ENCODE measurements around the gene RANGAP1. TPM values are rescaled to one million over a fixed set of nuclear protein-coding genes. Genes with fewer than 3 reads are reported as not detected.

Gene RANGAP1
- total and polyA plus RNA-seq, 2 of the 13 experiments (the other 11 are each of a cell fraction or from before 2014, with no cell fraction given), result 51.8 to 83.9 TPM

DNA sequence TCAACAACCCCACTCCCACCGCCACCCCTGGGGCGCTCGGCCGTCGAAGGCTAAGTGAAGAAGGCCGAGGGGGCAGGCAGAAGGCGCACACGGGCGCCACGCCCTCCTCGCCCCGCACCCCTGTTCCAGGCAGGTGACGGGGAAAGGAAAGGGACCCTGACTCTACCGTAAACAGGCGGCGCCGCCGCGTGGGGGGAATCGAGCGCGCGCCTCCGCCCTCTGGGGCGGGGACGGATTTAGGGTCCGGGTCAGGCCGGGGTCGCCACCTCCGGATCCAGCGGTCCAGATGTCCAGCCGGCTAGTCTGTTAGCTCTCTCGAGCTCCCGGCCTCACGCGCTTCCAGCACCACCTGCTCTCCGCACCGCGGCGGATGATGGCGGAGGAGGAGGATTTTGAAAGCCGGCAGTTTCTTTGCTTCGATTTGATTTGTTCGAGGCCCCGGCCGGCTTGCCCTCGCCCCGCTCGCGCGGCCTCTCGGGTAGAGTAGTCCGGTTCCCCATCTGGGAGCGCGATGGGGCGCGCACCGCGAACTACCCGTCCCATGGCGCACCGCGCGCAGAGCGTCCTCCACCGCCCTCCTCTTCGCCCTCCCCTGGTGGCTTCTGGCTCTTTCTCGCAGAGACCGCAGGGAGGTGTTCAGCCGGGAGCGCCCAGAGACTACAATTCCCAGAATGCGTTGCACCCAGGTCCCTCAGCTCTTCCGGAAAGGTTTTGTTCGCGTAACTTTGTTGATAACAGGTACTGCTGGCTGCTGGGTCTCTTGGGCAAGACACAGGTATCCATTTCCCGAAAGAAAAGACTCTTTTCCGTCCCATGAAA is at the start of gene RANGAP1 (continued):
- TF ChIP-seq, protein P1, sequence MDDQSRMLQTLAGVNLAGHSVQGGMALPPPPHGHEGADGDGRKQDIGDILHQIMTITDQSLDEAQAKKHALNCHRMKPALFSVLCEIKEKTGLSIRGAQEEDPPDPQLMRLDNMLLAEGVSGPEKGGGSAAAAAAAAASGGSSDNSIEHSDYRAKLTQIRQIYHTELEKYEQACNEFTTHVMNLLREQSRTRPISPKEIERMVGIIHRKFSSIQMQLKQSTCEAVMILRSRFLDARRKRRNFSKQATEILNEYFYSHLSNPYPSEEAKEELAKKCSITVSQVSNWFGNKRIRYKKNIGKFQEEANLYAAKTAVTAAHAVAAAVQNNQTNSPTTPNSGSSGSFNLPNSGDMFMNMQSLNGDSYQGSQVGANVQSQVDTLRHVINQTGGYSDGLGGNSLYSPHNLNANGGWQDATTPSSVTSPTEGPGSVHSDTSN (CRISPR knock-in tag; IDR thresholded peaks at IDR 0.05; ENCODE audit: borderline replicate concordance), result no peak
- TF ChIP-seq MYNN (CRISPR knock-in tag; IDR thresholded peaks at IDR 0.05; ENCODE audit: low read depth) (no peak), ZNF747 (CRISPR knock-in tag; IDR thresholded peaks at IDR 0.05; ENCODE audit: borderline replicate concordance) (no peak), TSC22D2 (CRISPR knock-in tag; IDR thresholded peaks at IDR 0.05; ENCODE audit: borderline replicate concordance) (no peak), SSRP1 (CRISPR knock-in tag; IDR thresholded peaks at IDR 0.05) (no peak), SOX13 (IDR thresholded peaks at IDR 0.05) (no peak), SOX13 (CRISPR knock-in tag; conservative IDR thresholded peaks at IDR 0.05 in 1 of 2, IDR thresholded peaks at IDR 0.05 in 1 of 2) (no peak), POLR2A (IDR thresholded peaks at IDR 0.05; ENCODE audit: insufficient read depth in 1 of 2, low read depth in 2 of 2, low read length in 2 of 2) (peak; percentile 74 to 81), PPARG (CRISPR knock-in tag; conservative IDR thresholded peaks at IDR 0.05) (no peak), HMG20B (CRISPR knock-in tag; conservative IDR thresholded peaks at IDR 0.05) (no peak), KAT2B (IDR thresholded peaks at IDR 0.05; ENCODE audit: borderline replicate concordance, low read depth, low read length) (no peak), NR2C2 (CRISPR knock-in tag; IDR thresholded peaks at IDR 0.05; ENCODE audit: borderline replicate concordance) (peak; percentile 97), ZNF333 (CRISPR knock-in tag; IDR thresholded peaks at IDR 0.05; ENCODE audit: borderline replicate concordance) (no peak), ZC3H4 (CRISPR knock-in tag; IDR thresholded peaks at IDR 0.05; ENCODE audit: borderline replicate concordance) (no peak), ZFP36L1 (CRISPR knock-in tag; IDR thresholded peaks at IDR 0.05) (0 out of 2 replicates have a peak, but pooled peaks have one; percentile 83), SMAD9 (CRISPR knock-in tag; IDR thresholded peaks at IDR 0.05) (no peak), MIXL1 (CRISPR knock-in tag; IDR thresholded peaks at IDR 0.05) (no peak; the same call in 1 of the 2 replicates)
- TF ChIP-seq, protein P2, sequence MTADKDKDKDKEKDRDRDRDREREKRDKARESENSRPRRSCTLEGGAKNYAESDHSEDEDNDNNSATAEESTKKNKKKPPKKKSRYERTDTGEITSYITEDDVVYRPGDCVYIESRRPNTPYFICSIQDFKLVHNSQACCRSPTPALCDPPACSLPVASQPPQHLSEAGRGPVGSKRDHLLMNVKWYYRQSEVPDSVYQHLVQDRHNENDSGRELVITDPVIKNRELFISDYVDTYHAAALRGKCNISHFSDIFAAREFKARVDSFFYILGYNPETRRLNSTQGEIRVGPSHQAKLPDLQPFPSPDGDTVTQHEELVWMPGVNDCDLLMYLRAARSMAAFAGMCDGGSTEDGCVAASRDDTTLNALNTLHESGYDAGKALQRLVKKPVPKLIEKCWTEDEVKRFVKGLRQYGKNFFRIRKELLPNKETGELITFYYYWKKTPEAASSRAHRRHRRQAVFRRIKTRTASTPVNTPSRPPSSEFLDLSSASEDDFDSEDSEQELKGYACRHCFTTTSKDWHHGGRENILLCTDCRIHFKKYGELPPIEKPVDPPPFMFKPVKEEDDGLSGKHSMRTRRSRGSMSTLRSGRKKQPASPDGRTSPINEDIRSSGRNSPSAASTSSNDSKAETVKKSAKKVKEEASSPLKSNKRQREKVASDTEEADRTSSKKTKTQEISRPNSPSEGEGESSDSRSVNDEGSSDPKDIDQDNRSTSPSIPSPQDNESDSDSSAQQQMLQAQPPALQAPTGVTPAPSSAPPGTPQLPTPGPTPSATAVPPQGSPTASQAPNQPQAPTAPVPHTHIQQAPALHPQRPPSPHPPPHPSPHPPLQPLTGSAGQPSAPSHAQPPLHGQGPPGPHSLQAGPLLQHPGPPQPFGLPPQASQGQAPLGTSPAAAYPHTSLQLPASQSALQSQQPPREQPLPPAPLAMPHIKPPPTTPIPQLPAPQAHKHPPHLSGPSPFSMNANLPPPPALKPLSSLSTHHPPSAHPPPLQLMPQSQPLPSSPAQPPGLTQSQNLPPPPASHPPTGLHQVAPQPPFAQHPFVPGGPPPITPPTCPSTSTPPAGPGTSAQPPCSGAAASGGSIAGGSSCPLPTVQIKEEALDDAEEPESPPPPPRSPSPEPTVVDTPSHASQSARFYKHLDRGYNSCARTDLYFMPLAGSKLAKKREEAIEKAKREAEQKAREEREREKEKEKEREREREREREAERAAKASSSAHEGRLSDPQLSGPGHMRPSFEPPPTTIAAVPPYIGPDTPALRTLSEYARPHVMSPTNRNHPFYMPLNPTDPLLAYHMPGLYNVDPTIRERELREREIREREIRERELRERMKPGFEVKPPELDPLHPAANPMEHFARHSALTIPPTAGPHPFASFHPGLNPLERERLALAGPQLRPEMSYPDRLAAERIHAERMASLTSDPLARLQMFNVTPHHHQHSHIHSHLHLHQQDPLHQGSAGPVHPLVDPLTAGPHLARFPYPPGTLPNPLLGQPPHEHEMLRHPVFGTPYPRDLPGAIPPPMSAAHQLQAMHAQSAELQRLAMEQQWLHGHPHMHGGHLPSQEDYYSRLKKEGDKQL (CRISPR knock-in tag; IDR thresholded peaks at IDR 0.05; ENCODE audit: low read depth), result no peak
- TF ChIP-seq, protein P3, sequence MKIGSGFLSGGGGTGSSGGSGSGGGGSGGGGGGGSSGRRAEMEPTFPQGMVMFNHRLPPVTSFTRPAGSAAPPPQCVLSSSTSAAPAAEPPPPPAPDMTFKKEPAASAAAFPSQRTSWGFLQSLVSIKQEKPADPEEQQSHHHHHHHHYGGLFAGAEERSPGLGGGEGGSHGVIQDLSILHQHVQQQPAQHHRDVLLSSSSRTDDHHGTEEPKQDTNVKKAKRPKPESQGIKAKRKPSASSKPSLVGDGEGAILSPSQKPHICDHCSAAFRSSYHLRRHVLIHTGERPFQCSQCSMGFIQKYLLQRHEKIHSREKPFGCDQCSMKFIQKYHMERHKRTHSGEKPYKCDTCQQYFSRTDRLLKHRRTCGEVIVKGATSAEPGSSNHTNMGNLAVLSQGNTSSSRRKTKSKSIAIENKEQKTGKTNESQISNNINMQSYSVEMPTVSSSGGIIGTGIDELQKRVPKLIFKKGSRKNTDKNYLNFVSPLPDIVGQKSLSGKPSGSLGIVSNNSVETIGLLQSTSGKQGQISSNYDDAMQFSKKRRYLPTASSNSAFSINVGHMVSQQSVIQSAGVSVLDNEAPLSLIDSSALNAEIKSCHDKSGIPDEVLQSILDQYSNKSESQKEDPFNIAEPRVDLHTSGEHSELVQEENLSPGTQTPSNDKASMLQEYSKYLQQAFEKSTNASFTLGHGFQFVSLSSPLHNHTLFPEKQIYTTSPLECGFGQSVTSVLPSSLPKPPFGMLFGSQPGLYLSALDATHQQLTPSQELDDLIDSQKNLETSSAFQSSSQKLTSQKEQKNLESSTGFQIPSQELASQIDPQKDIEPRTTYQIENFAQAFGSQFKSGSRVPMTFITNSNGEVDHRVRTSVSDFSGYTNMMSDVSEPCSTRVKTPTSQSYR (CRISPR knock-in tag; IDR thresholded peaks at IDR 0.05; ENCODE audit: borderline replicate concordance), result no peak
